Retinal pigment epithelial cell (primary cell): ENCODE data around the gene MARCHF9.
"Not testable (repeated sequence)": the region's sequence is repeated elsewhere in the genome, so short reads cannot be mapped to it uniquely, and the experiment has no call there.

Experiments used
- DNase-seq: peaks from one replicate; pipeline ENCODE4 v3.0.0-alpha.2; 2010; ENCODE audit warnings: low read depth
- H3K4me3 ChIP-seq: 2 replicates; pipeline ENCODE4 v1.5.1; 2011; ENCODE audit warnings: mild to moderate bottlenecking, low read length, control low read depth, moderate library complexity
- CTCF ChIP-seq: conservative IDR thresholded peaks from 2 replicates; pipeline ENCODE4 v1.5.1; 2011; ENCODE audit warnings: low read depth, low read length, control low read depth, inconsistent platforms

Gene MARCHF9

GRCh38 chr12:57716305-57716704 lies 38.6 kb upstream of the MARCHF9 start:
- no peak for DNase-seq
- H3K4me3 ChIP-seq, result no peak overlapping the region
- TF ChIP-seq CTCF, result no peak

- no peak for TF ChIP-seq CTCF
- H3K4me3 ChIP-seq, result no peak overlapping the region
- DNase-seq, result no peak
Measured at GRCh38 chr12:57717131-57717530, 37.8 kb upstream of the MARCHF9 start.

- no peak for DNase-seq
- no peak overlapping the region for H3K4me3 ChIP-seq
- no peak for TF ChIP-seq CTCF
Measured at GRCh38 chr12:57717846-57718640, 36.9 kb upstream of the MARCHF9 start.

- no peak for DNase-seq
- H3K4me3 ChIP-seq, result no peak overlapping the region
- TF ChIP-seq CTCF, result no peak
Measured at GRCh38 chr12:57718641-57719528, 36.0 kb upstream of the MARCHF9 start.

DNA sequence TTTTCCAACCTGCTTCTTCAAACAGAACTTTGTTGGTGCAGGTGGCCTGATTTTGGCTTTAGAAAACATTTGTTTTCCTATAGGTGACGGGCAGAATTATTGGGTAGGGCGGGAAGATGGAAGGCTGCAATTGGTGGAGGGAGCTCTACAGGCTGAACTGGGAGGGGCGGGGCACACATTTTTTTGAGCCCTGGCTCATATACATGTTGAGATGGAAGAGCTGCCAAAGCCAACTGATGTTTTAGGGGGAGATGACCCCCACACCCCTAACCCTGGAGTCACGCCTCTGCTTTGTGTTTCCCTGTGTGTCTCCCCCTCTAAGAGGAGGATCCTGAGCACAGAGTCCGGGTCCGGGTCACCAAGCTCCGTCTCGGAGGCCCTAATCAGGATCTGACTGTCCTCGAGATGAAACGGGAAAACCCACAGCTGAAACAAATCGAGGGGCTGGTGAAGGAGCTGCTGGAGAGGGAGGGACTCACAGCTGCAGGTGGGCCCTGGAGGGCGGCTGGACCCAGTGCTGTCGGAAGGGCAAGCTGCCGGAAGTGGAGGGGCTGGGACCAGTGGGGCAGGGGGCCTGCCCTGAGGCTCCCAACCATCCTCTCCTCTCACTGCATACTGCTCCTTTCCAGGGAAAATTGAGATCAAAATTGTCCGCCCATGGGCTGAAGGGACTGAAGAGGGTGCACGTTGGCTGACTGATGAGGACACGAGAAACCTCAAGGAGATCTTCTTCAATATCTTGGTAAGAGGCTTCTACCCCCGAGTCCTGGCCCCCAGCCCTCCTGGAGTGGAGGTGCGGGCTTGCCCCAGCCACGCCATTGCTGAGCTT lies 34.9 kb upstream of the MARCHF9 start:
- H3K4me3 ChIP-seq, result no peak overlapping the region
- DNase-seq, result no peak
- no peak for TF ChIP-seq CTCF

DNA sequence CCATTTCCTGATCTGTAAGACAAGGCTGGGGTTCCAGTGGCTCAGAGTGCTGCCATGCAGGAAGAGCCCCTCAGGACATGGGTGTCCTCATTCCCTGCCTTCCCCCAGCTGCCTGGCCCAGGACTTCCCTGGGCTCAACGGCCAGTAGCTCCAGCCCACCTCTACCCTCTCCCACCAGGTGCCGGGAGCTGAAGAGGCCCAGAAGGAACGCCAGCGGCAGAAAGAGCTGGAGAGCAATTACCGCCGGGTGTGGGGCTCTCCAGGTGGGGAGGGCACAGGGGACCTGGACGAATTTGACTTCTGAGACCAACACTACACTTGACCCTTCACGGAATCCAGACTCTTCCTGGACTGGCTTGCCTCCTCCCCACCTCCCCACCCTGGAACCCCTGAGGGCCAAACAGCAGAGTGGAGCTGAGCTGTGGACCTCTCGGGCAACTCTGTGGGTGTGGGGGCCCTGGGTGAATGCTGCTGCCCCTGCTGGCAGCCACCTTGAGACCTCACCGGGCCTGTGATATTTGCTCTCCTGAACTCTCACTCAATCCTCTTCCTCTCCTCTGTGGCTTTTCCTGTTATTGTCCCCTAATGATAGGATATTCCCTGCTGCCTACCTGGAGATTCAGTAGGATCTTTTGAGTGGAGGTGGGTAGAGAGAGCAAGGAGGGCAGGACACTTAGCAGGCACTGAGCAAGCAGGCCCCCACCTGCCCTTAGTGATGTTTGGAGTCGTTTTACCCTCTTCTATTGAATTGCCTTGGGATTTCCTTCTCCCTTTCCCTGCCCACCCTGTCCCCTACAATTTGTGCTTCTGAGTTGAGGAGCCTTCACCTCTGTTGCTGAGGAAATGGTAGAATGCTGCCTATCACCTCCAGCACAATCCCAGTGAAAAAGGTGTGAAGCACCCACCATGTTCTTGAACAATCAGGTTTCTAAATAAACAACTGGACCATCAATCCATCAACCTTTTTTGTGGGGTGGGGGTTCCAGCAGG lies 34.0 kb upstream of the MARCHF9 start:
- no peak for DNase-seq
- TF ChIP-seq CTCF, result no peak
- no peak overlapping the region for H3K4me3 ChIP-seq

- H3K4me3 ChIP-seq, DNase-seq: not testable (repeated sequence)
Measured at GRCh38 chr12:57721846-57722608, 32.9 kb upstream of the MARCHF9 start.
